ENCODE results near the gene SNX8.
A peak's percentile ranks its signal among the peaks of the same experiment; 100 is the strongest.
"Not testable (repeated sequence)": the region's sequence is repeated elsewhere in the genome, so short reads cannot be mapped to it uniquely, and the experiment has no call there.

The SNX8 gene

GRCh38 chr7:2326951-2327350 lies 12.7 kb upstream of the SNX8 start:
- no peak for DNase-seq (ENCODE audit: low read depth)

- no peak for DNase-seq (ENCODE audit: low read depth)
Observed at GRCh38 chr7:2325162-2325561, 10.9 kb upstream of the SNX8 start.

- no peak for DNase-seq (ENCODE audit: low read depth)
Observed at GRCh38 chr7:2321020-2321419, 6.8 kb upstream of the SNX8 start.

GRCh38 chr7:2317556-2318293 lies 3.5 kb upstream of the SNX8 start:
- DNase-seq (ENCODE audit: low read depth): no peak

GRCh38 chr7:2316578-2316977 lies 2.3 kb upstream of the SNX8 start:
- DNase-seq (ENCODE audit: low read depth): no peak

- DNase-seq (ENCODE audit: low read depth): no peak
Observed at GRCh38 chr7:2315787-2316186, 1.5 kb upstream of the SNX8 start.

- not testable (repeated sequence) for DNase-seq (ENCODE audit: low read depth)
Observed at GRCh38 chr7:2314956-2315530, 802 bp upstream of the SNX8 start.

GRCh38 chr7:2313450-2314208 lies 612 bp downstream of the SNX8 start:
- DNase-seq (ENCODE audit: low read depth): peak; percentile 2

GRCh38 chr7:2312267-2312929 lies 1.8 kb downstream of the SNX8 start:
- no peak for DNase-seq (ENCODE audit: low read depth)

- no peak for DNase-seq (ENCODE audit: low read depth)
Observed at GRCh38 chr7:2309889-2310331, 4.3 kb downstream of the SNX8 start.

GRCh38 chr7:2307690-2308107 lies 6.5 kb downstream of the SNX8 start:
- no peak for DNase-seq (ENCODE audit: low read depth)

GRCh38 chr7:2306688-2307087 lies 7.6 kb downstream of the SNX8 start:
- DNase-seq (ENCODE audit: low read depth): no peak

GRCh38 chr7:2305258-2305657 lies 9.0 kb downstream of the SNX8 start:
- DNase-seq (ENCODE audit: low read depth): not testable (repeated sequence)

- not testable (repeated sequence) for DNase-seq (ENCODE audit: low read depth)
Observed at GRCh38 chr7:2303520-2303919, 10.7 kb downstream of the SNX8 start.

GRCh38 chr7:2302743-2303397 lies 11.4 kb downstream of the SNX8 start:
- DNase-seq (ENCODE audit: low read depth): not testable (repeated sequence)

GRCh38 chr7:2301511-2301863 lies 12.8 kb downstream of the SNX8 start:
- no peak for DNase-seq (ENCODE audit: low read depth)

- no peak for DNase-seq (ENCODE audit: low read depth)
Observed at GRCh38 chr7:2299870-2300512, 14.2 kb downstream of the SNX8 start.

GRCh38 chr7:2299131-2299829 lies 15.0 kb downstream of the SNX8 start:
- no peak for DNase-seq (ENCODE audit: low read depth)

GRCh38 chr7:2296832-2297231 lies 17.4 kb downstream of the SNX8 start:
- no peak for DNase-seq (ENCODE audit: low read depth)

GRCh38 chr7:2295936-2296620 lies 18.2 kb downstream of the SNX8 start:
- DNase-seq (ENCODE audit: low read depth): no peak

Measured in activated T-cell treated with anti-CD3 and anti-CD28 coated beads for 1 hour (primary cell).